Measurements from ENCODE around the gene TENM4.

DNA sequence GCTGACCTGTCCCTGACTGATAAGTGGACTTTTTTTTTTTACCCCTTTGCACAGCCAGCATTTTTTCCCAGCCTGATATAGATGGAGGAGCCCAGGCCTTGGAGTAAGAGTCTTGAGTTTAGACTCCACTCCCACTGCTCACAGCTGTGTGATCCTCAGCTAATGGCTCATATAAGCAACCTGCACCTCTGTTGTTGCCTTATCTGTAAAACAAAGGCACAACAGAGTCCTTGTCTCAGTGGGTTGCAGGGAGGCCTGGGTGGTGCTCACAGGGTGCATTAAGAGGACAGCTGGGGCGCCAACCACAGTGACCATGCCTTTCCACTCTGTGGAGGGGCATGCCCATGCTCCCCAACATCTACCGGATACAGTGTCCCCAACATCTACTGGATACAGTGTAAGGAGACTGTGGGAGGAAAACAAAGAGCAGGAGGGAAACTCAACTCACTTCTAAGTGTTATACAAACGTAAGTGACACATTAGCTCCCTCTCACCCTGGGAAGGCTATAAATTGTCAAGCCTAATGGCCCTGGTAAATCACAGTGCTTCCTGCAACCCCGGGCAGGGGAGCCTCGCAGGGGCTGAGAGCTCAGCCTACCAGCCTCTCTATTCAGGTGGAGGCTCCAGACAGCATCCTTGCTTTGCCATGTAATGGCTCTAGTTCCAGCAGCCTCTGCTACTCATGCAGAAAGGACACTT is 109.5 kb downstream of the TENM4 start:
- TF ChIP-seq POLR2A (IDR thresholded peaks at IDR 0.05; ENCODE audit: control extremely low read depth in 1 of 2, low read depth in 2 of 2, low read length in 2 of 2) (no peak), EZH2 (IDR thresholded peaks at IDR 0.05; ENCODE audit: low read depth, low read length, severe bottlenecking) (no peak), NRF1 (IDR thresholded peaks at IDR 0.05; ENCODE audit: low read depth, low read length) (no peak), HDAC6 (IDR thresholded peaks at IDR 0.05; ENCODE audit: low read depth, low read length) (no peak), RNF2 (IDR thresholded peaks at IDR 0.05; ENCODE audit: borderline replicate concordance, low read depth, low read length, missing control alignments, poor library complexity, severe bottlenecking) (no peak), RFX5 (IDR thresholded peaks at IDR 0.05; ENCODE audit: borderline replicate concordance, low read depth, low read length) (no peak), PHF8 (conservative IDR thresholded peaks at IDR 0.05; ENCODE audit: low read depth, low read length) (no peak), POLR2AphosphoS5 (IDR thresholded peaks at IDR 0.05; ENCODE audit: low read depth, low read length) (no peak), BACH1 (IDR thresholded peaks at IDR 0.05; ENCODE audit: low read length) (no peak)
- TF ChIP-seq, protein P1, sequence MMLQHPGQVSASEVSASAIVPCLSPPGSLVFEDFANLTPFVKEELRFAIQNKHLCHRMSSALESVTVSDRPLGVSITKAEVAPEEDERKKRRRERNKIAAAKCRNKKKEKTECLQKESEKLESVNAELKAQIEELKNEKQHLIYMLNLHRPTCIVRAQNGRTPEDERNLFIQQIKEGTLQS (IDR thresholded peaks at IDR 0.05; ENCODE audit: insufficient read depth, low read depth, low read length): no peak
- TF ChIP-seq, protein P2, sequence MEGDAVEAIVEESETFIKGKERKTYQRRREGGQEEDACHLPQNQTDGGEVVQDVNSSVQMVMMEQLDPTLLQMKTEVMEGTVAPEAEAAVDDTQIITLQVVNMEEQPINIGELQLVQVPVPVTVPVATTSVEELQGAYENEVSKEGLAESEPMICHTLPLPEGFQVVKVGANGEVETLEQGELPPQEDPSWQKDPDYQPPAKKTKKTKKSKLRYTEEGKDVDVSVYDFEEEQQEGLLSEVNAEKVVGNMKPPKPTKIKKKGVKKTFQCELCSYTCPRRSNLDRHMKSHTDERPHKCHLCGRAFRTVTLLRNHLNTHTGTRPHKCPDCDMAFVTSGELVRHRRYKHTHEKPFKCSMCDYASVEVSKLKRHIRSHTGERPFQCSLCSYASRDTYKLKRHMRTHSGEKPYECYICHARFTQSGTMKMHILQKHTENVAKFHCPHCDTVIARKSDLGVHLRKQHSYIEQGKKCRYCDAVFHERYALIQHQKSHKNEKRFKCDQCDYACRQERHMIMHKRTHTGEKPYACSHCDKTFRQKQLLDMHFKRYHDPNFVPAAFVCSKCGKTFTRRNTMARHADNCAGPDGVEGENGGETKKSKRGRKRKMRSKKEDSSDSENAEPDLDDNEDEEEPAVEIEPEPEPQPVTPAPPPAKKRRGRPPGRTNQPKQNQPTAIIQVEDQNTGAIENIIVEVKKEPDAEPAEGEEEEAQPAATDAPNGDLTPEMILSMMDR (IDR thresholded peaks at IDR 0.05; ENCODE audit: control extremely low read depth in 1 of 3, insufficient read depth in 1 of 3, low read depth in 1 of 3, low read length in 3 of 3): no peak
